HepG2 (cell line): ENCODE results near the gene CLEC6A. TPM values are rescaled to one million over a fixed set of nuclear protein-coding genes. Genes with fewer than 3 reads are reported as not detected.

Experiments
- ATAC-seq: fragments of 200-7000 bp; cut with Tn5 transposase; 3 replicates; pipeline ENCODE4 v1.9.1; 2020; ENCODE audit warnings: mild to moderate bottlenecking, moderate library complexity
- BruUV-seq: library from RNA; stranded (reverse); fragments of 400-500 nt; replicated peaks from 2 replicates; lab custom pipeline; 2021; lab: Mats Ljungman, UMichigan
- CTCF ChIA-PET: fragments of 300-600 bp; formaldehyde crosslinking; extraction: SDS; loops from one replicate; lab custom pipeline; 2021; ENCODE audit warnings: low total read pairs, inconsistent platforms, low intra/inter-chr PET ratio; lab: Yijun Ruan, JAX
- POLR2A ChIA-PET: fragments of 350-600 bp; sonication (Branson Sonifier 250); formaldehyde crosslinking; loops from one replicate; lab custom pipeline; 2020; ENCODE audit warnings: antibody characterized with exemption, inconsistent platforms; lab: Yijun Ruan, JAX
- DNase-seq: peaks from one replicate; pipeline ENCODE4 v3.0.0-alpha.2; 2015; ENCODE audit warnings: low spot score
- FAIRE-seq: peaks from 3 replicates; lab custom pipeline; 2011; peaks lifted over from hg19 to GRCh38; lab: Jason Lieb, UNC
- H2AFZ ChIP-seq: one replicate; pipeline ENCODE4 v1.6.1; 2011; ENCODE audit warnings: low read length, inconsistent platforms
- H3K27ac ChIP-seq: fragments of 300-600 bp; 3 replicates; pipeline ENCODE4 v1.8.0; 2011; ENCODE audit warnings: mixed run types, mild to moderate bottlenecking, mixed read lengths, low read length, inconsistent platforms; ENCODE audit not compliant: insufficient read depth; ENCODE audit errors: extremely low read length
- H3K27me3 ChIP-seq, 2 experiments: fragments of 200-600 bp in 1 of 2; 2 replicates in 1 of 2; 3 replicates in 1 of 2; pipeline versions ENCODE4 v1.6.0 to v1.8.0; 2011; ENCODE audit warnings: low read length in 2 of 2, mild to moderate bottlenecking in 2 of 2, moderate library complexity in 2 of 2, inconsistent platforms in 1 of 2; ENCODE audit not compliant: insufficient read depth in 2 of 2, control insufficient read depth in 1 of 2
- H3K36me3 ChIP-seq, 2 experiments: fragments of 200-600 bp in 1 of 2; replicated peaks in 1 of 2; 2 replicates in 1 of 2; 3 replicates in 1 of 2; pipeline versions ENCODE4 v1.5.1 to v1.8.0; 2011; ENCODE audit warnings: low read length in 2 of 2, inconsistent platforms in 1 of 2; ENCODE audit not compliant: insufficient read depth in 2 of 2, control insufficient read depth in 1 of 2
- H3K4me1 ChIP-seq: 2 replicates; pipeline ENCODE4 v1.5.1; 2012; ENCODE audit warnings: low read length, inconsistent platforms; ENCODE audit not compliant: insufficient read depth
- H3K4me2 ChIP-seq: 2 replicates; pipeline ENCODE4 v1.6.0; 2011; ENCODE audit warnings: low read depth, low read length, inconsistent platforms
- H3K4me3 ChIP-seq, 3 experiments: fragments of 200-600 bp in 1 of 3; sonication (generic), shearing (Covaris generic) in 1 of 3; replicated peaks in 1 of 3; 2 replicates each; pipeline ENCODE4 v1.5.1; 2011 to 2016; ENCODE audit warnings: low read length in 3 of 3, inconsistent platforms in 2 of 3, low read depth in 2 of 3, mild to moderate bottlenecking in 2 of 3, control low read depth in 1 of 3, mixed read lengths in 1 of 3; ENCODE audit not compliant: insufficient read depth in 1 of 3
- H3K79me2 ChIP-seq: one replicate; pipeline ENCODE4 v1.6.1; 2011; ENCODE audit warnings: low read length, inconsistent platforms; ENCODE audit not compliant: insufficient read depth
- H3K9ac ChIP-seq: 2 replicates; pipeline ENCODE4 v1.6.0; 2011; ENCODE audit warnings: mild to moderate bottlenecking, low read depth, low read length, inconsistent platforms; ENCODE audit not compliant: insufficient read depth
- H3K9me3 ChIP-seq: 2 replicates; pipeline ENCODE4 v1.5.1; 2012; ENCODE audit warnings: mild to moderate bottlenecking, low read length
- H4K20me1 ChIP-seq: 2 replicates; pipeline ENCODE4 v1.6.0; 2011; ENCODE audit warnings: inconsistent platforms, mild to moderate bottlenecking, low read length, moderate library complexity; ENCODE audit not compliant: insufficient read depth
- DMTF1 ChIP-seq: sonication (generic); formaldehyde crosslinking; IDR thresholded peaks from 2 replicates; pipeline ENCODE4 v1.4.0; 2020; ENCODE audit warnings: mild to moderate bottlenecking, missing genetic modification reagents
- WGBS: methylation state at CpG from one replicate; pipeline ENCODE4 v1.1.6; 2017; ENCODE audit warnings: low lambda C conversion rate; 5-methylcytosine and 5-hydroxymethylcytosine counted together
- in situ Hi-C: cut with HindIII; loops from 2 replicates; pipeline ENCODE4 v1.10.0; 2017; ENCODE audit warnings: low pct_unique_long_range_greater_than_20kb; ENCODE audit not compliant: extremely low pct_ligation_motif_present
- intact Hi-C: fragments of 100-400 bp; cut with micrococcal nuclease; formaldehyde crosslinking; loops from one replicate; pipeline ENCODE4 v1.10.0; 2022; ENCODE audit not compliant: unreplicated experiment
- polyA plus RNA-seq, 8 experiments: library from polyadenylated mRNA; depleted of rRNA in 3 of 8; stranded (reverse) in 7 of 8; unstranded in 1 of 8; fragments of >200 nt; fragmentation: Illumina TruSeq in 4 of 8; extraction: Trizol in 4 of 8; gene quantifications; 2 replicates each; pipeline versions ENCODE4 v1.2.1 to v1.2.3, GENCODE V29; 2011 to 2016; ENCODE audit warnings: low read depth in 4 of 8, missing spikeins in 1 of 8, mixed read lengths in 1 of 8; ENCODE audit not compliant: insufficient read depth in 1 of 8
- total RNA-seq, 5 experiments: library from RNA; depleted of rRNA; stranded (reverse); fragments of >200 nt; fragmentation: Illumina TruSeq; extraction: Trizol; gene quantifications; 2 replicates each; pipeline ENCODE4 v1.2.3, GENCODE V29; 2016; ENCODE audit warnings: low read depth in 1 of 5
- TF ChIP-seq, protein P1 (sequence below), 2 experiments: sonication (generic) in 1 of 2; formaldehyde crosslinking in 1 of 2; IDR thresholded peaks; 2 replicates each; pipeline versions ENCODE4 v1.4.0 to v1.6.1; 2018 to 2020; ENCODE audit warnings: missing genetic modification reagents in 2 of 2, borderline replicate concordance in 1 of 2, low read depth in 1 of 2, mild to moderate bottlenecking in 1 of 2, missing biosample characterization in 1 of 2
- TF ChIP-seq, protein P2 (sequence below): IDR thresholded peaks from 2 replicates; pipeline ENCODE4 v1.6.1; 2016
- TF ChIP-seq, protein P3 (sequence below): sonication (generic); formaldehyde crosslinking; IDR thresholded peaks from 2 replicates; pipeline ENCODE4 v1.5.1; 2020; ENCODE audit warnings: missing genetic modification reagents, mild to moderate bottlenecking, borderline replicate concordance

Gene CLEC6A
- total and polyA plus RNA-seq, 2 of the 13 experiments (the other 11 are each of a cell fraction or from before 2014, with no cell fraction given) = not detected

- TF ChIP-seq, protein P1, sequence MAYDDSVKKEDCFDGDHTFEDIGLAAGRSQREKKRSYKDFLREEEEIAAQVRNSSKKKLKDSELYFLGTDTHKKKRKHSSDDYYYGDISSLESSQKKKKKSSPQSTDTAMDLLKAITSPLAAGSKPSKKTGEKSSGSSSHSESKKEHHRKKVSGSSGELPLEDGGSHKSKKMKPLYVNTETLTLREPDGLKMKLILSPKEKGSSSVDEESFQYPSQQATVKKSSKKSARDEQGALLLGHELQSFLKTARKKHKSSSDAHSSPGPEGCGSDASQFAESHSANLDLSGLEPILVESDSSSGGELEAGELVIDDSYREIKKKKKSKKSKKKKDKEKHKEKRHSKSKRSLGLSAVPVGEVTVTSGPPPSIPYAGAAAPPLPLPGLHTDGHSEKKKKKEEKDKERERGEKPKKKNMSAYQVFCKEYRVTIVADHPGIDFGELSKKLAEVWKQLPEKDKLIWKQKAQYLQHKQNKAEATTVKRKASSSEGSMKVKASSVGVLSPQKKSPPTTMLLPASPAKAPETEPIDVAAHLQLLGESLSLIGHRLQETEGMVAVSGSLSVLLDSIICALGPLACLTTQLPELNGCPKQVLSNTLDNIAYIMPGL (CRISPR knock-in tag; IDR thresholded peaks at IDR 0.05; ENCODE audit: borderline replicate concordance in 1 of 2, low read depth in 1 of 2) = no peak
- TF ChIP-seq, protein P2, sequence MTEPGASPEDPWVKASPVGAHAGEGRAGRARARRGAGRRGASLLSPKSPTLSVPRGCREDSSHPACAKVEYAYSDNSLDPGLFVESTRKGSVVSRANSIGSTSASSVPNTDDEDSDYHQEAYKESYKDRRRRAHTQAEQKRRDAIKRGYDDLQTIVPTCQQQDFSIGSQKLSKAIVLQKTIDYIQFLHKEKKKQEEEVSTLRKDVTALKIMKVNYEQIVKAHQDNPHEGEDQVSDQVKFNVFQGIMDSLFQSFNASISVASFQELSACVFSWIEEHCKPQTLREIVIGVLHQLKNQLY = no peak
- TF ChIP-seq DMTF1 = no peak
- TF ChIP-seq, protein P3, sequence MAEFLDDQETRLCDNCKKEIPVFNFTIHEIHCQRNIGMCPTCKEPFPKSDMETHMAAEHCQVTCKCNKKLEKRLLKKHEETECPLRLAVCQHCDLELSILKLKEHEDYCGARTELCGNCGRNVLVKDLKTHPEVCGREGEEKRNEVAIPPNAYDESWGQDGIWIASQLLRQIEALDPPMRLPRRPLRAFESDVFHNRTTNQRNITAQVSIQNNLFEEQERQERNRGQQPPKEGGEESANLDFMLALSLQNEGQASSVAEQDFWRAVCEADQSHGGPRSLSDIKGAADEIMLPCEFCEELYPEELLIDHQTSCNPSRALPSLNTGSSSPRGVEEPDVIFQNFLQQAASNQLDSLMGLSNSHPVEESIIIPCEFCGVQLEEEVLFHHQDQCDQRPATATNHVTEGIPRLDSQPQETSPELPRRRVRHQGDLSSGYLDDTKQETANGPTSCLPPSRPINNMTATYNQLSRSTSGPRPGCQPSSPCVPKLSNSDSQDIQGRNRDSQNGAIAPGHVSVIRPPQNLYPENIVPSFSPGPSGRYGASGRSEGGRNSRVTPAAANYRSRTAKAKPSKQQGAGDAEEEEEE (CRISPR knock-in tag) = no peak
- Histone ChIP-seq H4K20me1 (no peaks in the 10 kb centered on the region), H3K36me3 (no peaks in the 10 kb centered on the region), H3K4me1 (no peaks in the 10 kb centered on the region), H3K4me2 (no peak overlapping the region), H3K27ac (no peak overlapping the region), H3K9me3 (no peaks in the 10 kb centered on the region), H3K9ac (no peak overlapping the region), H3K27me3 (no peaks in the 10 kb centered on the region), H3K4me3 (no peak overlapping the region), H3K79me2 (no peaks in the 10 kb centered on the region), H2AFZ (no peak overlapping the region)
- 2% methylated on average over 5 of the region's 5 CpGs for WGBS
- no peak for FAIRE-seq
- in situ Hi-C loops = no loop called here
- CTCF ChIA-PET = no interaction called here
- ATAC-seq = no peak
- DNase-seq = no peak
- BruUV-seq = no TSS peak
- POLR2A ChIA-PET = no interaction called here
- intact Hi-C loops = no loop called here
Observed at GRCh38 chr12:8491646-8492530, 36.1 kb downstream of the CLEC6A start.
